KOPT-K1 (cell line): Measurements from ENCODE around the gene ADAMTSL5.
"Not testable (repeated sequence)": the region's sequence is repeated elsewhere in the genome, so short reads cannot be mapped to it uniquely, and the experiment has no call there.

Source experiments
- H3K27ac ChIP-seq: fragments of 200-600 bp; sonication (generic); 2 replicates; pipeline ENCODE4 v1.5.1; 2016; ENCODE audit warnings: antibody characterized with exemption, mild to moderate bottlenecking, low read depth, low read length; ENCODE audit not compliant: poor library complexity, severe bottlenecking
- H3K36me3 ChIP-seq: fragments of 200-600 bp; sonication (generic); 2 replicates; pipeline ENCODE4 v1.5.1; 2017; ENCODE audit warnings: antibody characterized with exemption, mild to moderate bottlenecking, low read length, moderate library complexity; ENCODE audit not compliant: insufficient read depth
- H3K9me3 ChIP-seq: fragments of 200-600 bp; sonication (generic); 2 replicates; pipeline ENCODE4 v1.5.1; 2017; ENCODE audit warnings: antibody characterized with exemption, low read length, mild to moderate bottlenecking; ENCODE audit not compliant: insufficient read depth, poor library complexity, severe bottlenecking

The ADAMTSL5 gene

GRCh38 chr19:1538978-1539377, 26.2 kb upstream of the ADAMTSL5 start:
- H3K36me3 ChIP-seq: no peaks in the 10 kb centered on the region
- no peaks in the 10 kb centered on the region for H3K9me3 ChIP-seq
- H3K27ac ChIP-seq: no peak overlapping the region

DNA sequence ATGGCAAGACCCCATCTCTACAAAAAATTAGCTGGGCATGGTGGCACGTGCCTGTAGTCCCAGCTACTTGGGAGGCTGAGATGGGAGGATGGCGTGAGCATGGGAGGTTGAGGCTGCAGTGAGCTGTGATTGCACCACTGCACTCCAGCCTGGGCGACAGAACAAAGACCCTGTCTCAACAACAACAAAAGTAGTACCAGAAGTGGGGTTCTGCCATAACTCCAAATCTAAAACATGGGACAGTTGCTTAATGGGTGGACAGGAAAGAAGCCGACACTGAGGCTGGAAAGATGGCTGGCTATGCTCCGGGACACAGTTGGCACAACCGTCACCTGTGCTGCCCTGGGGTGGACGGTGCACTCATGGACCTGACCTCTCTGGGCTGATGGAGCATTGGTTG, 22.9 kb upstream of the ADAMTSL5 start:
- H3K9me3 ChIP-seq, H3K36me3 ChIP-seq, H3K27ac ChIP-seq: not testable (repeated sequence)

- Histone ChIP-seq H3K27ac (no peak overlapping the region), H3K36me3 (no peaks in the 10 kb centered on the region), H3K9me3 (no peaks in the 10 kb centered on the region)
Measured at GRCh38 chr19:1534972-1535371, 22.2 kb upstream of the ADAMTSL5 start.

DNA sequence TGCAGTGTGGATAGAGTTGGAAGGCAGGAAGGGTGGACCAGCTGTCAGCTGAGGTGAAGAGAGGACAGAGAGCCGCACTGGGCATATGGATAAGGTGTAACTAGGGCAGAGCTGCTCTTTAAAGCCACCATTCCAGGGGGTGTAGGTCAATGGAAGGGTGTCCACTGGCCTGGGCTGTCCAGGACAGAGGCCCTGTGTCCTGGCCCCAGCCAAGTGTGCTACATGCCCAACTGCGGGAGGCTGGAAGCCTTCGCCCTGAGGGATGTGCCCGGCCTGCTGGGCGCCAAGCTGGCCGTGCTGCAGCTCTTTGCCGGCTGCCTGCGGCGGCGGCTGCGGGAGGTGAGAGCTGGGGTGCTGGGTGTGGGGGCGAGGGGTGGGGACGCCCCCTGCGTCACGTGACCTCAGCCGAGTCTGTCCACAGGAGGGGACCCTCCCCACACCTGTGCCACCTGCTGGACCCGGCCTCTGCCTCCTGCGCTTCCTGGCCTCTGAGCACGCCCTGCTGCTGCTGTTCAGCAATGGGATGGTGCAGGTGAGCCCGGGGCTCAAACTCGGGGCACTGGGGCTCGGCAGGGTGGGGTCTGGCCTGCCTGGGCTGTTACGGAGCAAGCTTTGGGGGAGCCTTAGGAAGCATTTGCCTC, 20.8 kb upstream of the ADAMTSL5 start:
- no peaks in the 10 kb centered on the region for H3K9me3 ChIP-seq
- no peak overlapping the region for H3K27ac ChIP-seq
- H3K36me3 ChIP-seq: no peaks in the 10 kb centered on the region

DNA sequence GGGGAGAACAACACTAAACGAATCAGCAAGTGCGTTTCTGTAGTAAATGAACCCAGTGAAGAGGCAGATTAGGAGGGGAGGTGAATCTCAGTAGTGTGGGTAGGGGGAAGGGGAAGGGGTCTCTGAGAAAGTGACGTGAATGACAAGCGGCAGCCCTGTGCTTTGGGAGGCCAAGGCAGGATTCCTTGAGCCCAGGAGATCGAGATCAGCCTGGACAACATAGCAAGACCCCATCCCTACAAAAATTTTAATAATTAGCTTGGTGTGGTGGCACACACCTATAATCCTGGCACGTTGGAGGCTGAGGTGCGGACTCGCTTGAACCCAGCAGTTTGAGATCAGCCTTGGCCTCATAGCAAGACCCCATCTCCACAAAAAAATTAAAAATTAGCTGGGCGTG, 19.2 kb upstream of the ADAMTSL5 start:
- no peaks in the 10 kb centered on the region for H3K36me3 ChIP-seq
- H3K27ac ChIP-seq: no peak overlapping the region
- H3K9me3 ChIP-seq: no peaks in the 10 kb centered on the region

DNA sequence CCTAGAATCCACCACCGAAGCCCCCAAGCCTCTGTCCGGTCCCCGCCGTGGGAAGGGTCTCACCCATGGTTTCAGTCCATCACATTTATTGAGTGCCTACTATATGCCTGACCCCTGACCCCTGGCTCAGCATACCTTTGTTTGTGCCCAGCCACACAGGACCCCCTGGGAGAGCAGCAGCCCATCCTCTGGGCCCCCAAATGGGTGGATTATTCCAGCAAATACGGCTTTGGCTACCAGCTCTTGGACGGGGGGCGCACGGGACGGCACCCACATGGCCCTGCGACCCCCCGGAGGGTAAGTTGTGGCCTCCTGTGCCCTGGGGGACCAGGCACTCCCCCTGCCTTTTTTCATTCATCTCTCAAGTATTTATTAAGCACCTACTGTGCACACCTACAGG, 18.8 kb upstream of the ADAMTSL5 start:
- H3K9me3 ChIP-seq: no peaks in the 10 kb centered on the region
- no peaks in the 10 kb centered on the region for H3K36me3 ChIP-seq
- H3K27ac ChIP-seq: no peak overlapping the region

GRCh38 chr19:1530856-1531255, 18.0 kb upstream of the ADAMTSL5 start:
- H3K27ac ChIP-seq, H3K9me3 ChIP-seq, H3K36me3 ChIP-seq: not testable (repeated sequence)

- H3K9me3 ChIP-seq: no peaks in the 10 kb centered on the region
- H3K27ac ChIP-seq: no peak overlapping the region
- H3K36me3 ChIP-seq: no peaks in the 10 kb centered on the region
Measured at GRCh38 chr19:1529430-1529816, 16.6 kb upstream of the ADAMTSL5 start.

DNA sequence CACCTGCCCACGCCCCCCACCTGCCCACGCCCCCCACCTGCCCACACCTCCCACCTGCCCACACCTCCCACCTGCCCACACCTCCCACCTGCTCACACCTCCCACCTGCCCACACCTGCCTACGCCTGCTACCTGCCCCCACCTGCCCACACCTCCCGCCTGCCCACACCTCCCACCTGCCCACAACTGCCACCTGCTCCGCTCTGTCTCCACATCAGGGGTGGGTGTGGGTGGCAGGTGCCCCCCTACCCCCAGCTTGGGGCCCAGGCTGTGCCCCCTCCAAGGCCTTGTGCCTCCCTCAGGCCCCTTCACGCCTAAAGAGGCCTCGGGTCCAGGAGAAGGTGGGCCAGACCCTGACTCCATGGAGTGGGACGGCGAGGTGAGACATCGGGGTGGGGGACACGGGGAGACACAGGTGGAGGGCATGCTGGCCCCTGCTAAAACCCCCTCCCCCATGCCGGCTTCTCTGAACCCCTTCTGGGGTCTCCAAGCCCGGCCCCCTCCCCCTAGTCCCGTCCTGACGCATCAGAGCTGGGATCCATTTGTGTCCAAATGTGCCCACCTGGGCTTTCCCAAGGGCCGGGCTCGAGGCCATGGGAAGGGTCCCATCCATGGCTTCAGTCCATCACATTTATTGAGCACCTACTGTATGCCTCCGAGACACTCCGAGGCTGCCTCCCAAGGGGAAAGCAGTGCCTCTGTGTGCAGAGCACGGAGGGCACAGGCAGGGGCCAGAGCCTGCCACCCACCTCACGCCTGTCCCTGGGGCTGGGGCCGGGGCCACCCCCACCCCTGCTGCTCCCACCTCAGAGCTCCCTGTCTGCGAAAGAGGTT, 16.0 kb upstream of the ADAMTSL5 start:
- H3K9me3 ChIP-seq: no peaks in the 10 kb centered on the region

DNA sequence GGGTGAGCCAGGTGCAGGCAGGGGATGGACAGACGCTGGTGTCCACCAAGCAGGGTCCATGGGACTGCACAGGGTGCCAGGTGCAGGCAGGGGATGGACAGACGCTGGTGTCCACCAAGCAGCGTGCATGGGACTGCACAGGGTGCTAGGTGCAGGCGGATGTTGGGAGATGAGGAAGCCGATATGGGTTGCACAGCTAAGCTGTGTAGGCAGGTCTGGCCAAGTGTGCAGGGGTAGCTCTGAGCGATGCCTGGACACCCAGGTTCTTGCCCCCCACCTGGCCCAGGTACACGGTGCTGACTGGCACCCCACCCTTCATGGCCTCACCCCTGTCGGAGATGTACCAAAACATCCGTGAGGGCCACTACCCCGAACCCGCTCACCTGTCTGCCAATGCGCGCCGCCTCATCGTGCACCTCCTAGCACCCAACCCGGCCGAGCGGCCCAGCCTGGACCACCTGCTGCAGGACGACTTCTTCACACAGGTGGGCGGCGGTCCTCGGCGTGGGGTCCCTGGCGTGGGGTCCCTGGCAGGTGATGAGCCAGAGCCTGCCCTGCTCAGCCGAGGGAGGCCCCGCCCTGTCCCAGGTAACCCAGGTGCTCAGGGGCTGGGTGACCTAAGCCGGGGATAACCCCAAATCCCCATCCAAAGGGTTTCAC, 15.0 kb upstream of the ADAMTSL5 start:
- Histone ChIP-seq H3K9me3 (no peaks in the 10 kb centered on the region), H3K27ac (no peak overlapping the region), H3K36me3 (no peaks in the 10 kb centered on the region)

More for the DNA sequence above, 16.0 kb upstream of the ADAMTSL5 start:
- H3K27ac ChIP-seq: no peak overlapping the region
- no peaks in the 10 kb centered on the region for H3K36me3 ChIP-seq

- Histone ChIP-seq H3K9me3 (no peaks in the 10 kb centered on the region), H3K36me3 (no peaks in the 10 kb centered on the region), H3K27ac (no peak overlapping the region)
Measured at GRCh38 chr19:1526979-1527649, 14.3 kb upstream of the ADAMTSL5 start.

GRCh38 chr19:1526066-1526778, 13.4 kb upstream of the ADAMTSL5 start:
- no peaks in the 10 kb centered on the region for H3K36me3 ChIP-seq
- no peaks in the 10 kb centered on the region for H3K9me3 ChIP-seq

DNA sequence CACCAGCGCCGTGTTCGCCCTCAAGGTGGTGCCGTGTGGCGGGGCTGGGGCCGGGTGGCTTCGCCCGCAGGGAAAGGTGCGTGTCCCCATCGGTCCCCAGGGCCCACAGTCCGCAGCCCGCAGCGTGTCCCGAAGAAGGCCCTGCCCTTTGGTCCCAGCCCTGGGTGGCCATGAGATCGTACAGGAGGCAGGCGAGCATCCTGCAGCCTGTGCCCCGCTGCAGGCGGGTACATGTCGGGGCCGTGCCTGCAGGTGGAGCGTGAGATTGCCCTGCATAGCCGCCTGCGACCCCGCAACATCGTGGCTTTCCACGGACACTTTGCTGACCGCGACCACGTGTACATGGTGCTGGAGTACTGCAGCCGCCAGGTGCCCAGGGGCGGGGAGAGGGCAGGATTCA, 12.5 kb upstream of the ADAMTSL5 start:
- Histone ChIP-seq H3K9me3 (no peaks in the 10 kb centered on the region), H3K27ac (no peak overlapping the region), H3K36me3 (no peaks in the 10 kb centered on the region)

More at GRCh38 chr19:1526066-1526778, 13.4 kb upstream of the ADAMTSL5 start:
- H3K27ac ChIP-seq: no peak overlapping the region

DNA sequence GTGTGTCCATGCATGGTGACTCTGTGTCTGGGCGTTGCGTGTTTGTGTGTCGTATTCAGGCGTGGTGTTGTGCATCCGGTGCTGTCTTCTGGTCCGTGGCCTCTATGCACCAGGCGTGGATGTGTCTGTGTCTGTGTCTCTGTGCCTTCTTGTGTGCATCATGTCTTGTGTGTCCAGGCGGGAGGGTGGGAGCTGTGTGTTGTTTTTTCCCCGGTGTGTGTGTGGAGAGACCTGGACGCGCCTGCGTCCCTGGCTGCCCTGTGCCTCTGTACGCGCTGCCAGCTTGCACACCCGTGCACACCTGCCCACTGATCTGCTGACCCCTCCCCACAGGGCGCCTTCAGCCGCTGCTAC, 12.1 kb upstream of the ADAMTSL5 start:
- H3K36me3 ChIP-seq: no peaks in the 10 kb centered on the region
- H3K9me3 ChIP-seq: no peaks in the 10 kb centered on the region
- no peak overlapping the region for H3K27ac ChIP-seq
